Right lobe of liver (tissue), 4 donors: ENCODE measurements around the gene STXBP5.

Experiments used
- CTCF ChIP-seq, 4 donors: fragments of 200-600 bp in 3 of 4; fragments of 450-650 bp in 1 of 4; IDR thresholded peaks; one replicate each; pipeline versions ENCODE4 v1.5.1 to v1.8.0; 2016 to 2022; ENCODE audit warnings: antibody characterized with exemption in 4 of 4, mild to moderate bottlenecking in 2 of 4
- POLR2A ChIP-seq: fragments of 450-650 bp; IDR thresholded peaks from one replicate; pipeline ENCODE4 v1.6.1; 2017; ENCODE audit warnings: antibody characterized with exemption, mild to moderate bottlenecking
- donor health status: DM: no; HTN: no; CAD: no.
- donor health status: DM: no; HTN: no; CAD: no.
- donor health status: DM: no; HTN: yes; CAD: no.

- TF ChIP-seq CTCF (IDR thresholded peaks at IDR 0.05) (no peak), POLR2A (no peak)
These were observed 34.7 kb upstream of the STXBP5 start for GRCh38 chr6:147169529-147169928.
